Kidney (tissue), 14 donors: ENCODE data around the gene C4A. TPM values are rescaled to one million over a fixed set of nuclear protein-coding genes. Genes with fewer than 3 reads are reported as not detected.

Experiments
- DNase-seq, 5 donors: peaks; one replicate each; pipeline ENCODE4 v3.0.0-alpha.2; 2013 to 2020
- FAIRE-seq: peaks from 2 replicates; lab custom pipeline; 2012; peaks lifted over from hg19 to GRCh38; lab: Jason Lieb, UNC
- H3K27ac ChIP-seq, 2 donors: one replicate each; pipeline ENCODE4 v1.7.0; 2013; ENCODE audit warnings: low read depth in 2 of 2, low read length in 2 of 2, inconsistent platforms in 1 of 2
- H3K27me3 ChIP-seq: one replicate; pipeline ENCODE4 v1.7.1; 2013; ENCODE audit warnings: low read length, inconsistent platforms; ENCODE audit not compliant: control insufficient read depth, insufficient read depth
- H3K36me3 ChIP-seq, 3 donors: one replicate each; pipeline versions ENCODE4 v1.7.0 to v1.7.1; 2013; ENCODE audit warnings: low read length in 3 of 3, control low read depth in 1 of 3, inconsistent platforms in 1 of 3; ENCODE audit not compliant: insufficient read depth in 3 of 3, control insufficient read depth in 2 of 3
- H3K4me1 ChIP-seq, 3 donors: one replicate each; pipeline versions ENCODE4 v1.7.0 to v1.7.1; 2013; ENCODE audit warnings: low read length in 3 of 3, inconsistent platforms in 1 of 3, low read depth in 1 of 3; ENCODE audit not compliant: control insufficient read depth in 2 of 3, insufficient read depth in 2 of 3
- H3K4me3 ChIP-seq, 3 donors: one replicate each; pipeline versions ENCODE4 v1.7.0 to v1.8.1; 2013; ENCODE audit warnings: low read length in 3 of 3, control low read depth in 1 of 3, inconsistent platforms in 1 of 3
- H3K9ac ChIP-seq, 3 donors: one replicate each; pipeline versions ENCODE4 v1.7.0 to v1.7.1; 2013; ENCODE audit warnings: low read length in 3 of 3, control low read depth in 1 of 3, inconsistent platforms in 1 of 3
- H3K9me3 ChIP-seq, 3 donors: one replicate each; pipeline versions ENCODE4 v1.7.0 to v1.7.1; 2013; ENCODE audit warnings: low read length in 3 of 3, control low read depth in 1 of 3, inconsistent platforms in 1 of 3; ENCODE audit not compliant: control insufficient read depth in 2 of 3, insufficient read depth in 1 of 3
- intact Hi-C: fragments of 100-400 bp; cut with DNase I; formaldehyde crosslinking; loops from one replicate; pipeline ENCODE4 v1.11.1; 2022
- polyA plus RNA-seq: library from polyadenylated mRNA; stranded (reverse); fragments of 350-450 nt; fragmentation: Illumina TruSeq; extraction: RNeasy Lipid Tissue Mini Kit (QIAGEN cat#74804); gene quantifications from one replicate; pipeline ENCODE4 v1.2.3, GENCODE V29; 2014; ENCODE audit warnings: low read depth, low replicate concordance; ENCODE audit not compliant: insufficient read depth
- total RNA-seq: library from RNA; stranded (reverse); fragmentation: NEBNext Ultra II Directional; extraction: Animal tissue kit (Norgen Biotek cat#: 25700); gene quantifications from one replicate; pipeline ENCODE4 v1.2.1, GENCODE V29; 2021
- TF ChIP-seq, protein P1 (sequence below): IDR thresholded peaks from 3 replicates; pipeline ENCODE4 v1.5.1; 2012; ENCODE audit warnings: mild to moderate bottlenecking, moderate library complexity, borderline replicate concordance; ENCODE audit not compliant: insufficient read depth; ENCODE audit errors: extremely low read depth
- donor health status: control.
- donor health status: control.
- donor health status: control.
- donor health status: control.
- donor health status: control.
- donor health status: DM: yes; HTN: yes; CAD: no.
- donor health status: Normal renal cell carcinoma (clear cell type).

C4A gene
- total and polyA plus RNA-seq, 2 donors from 2014 or later = 250 to 521 TPM

DNA sequence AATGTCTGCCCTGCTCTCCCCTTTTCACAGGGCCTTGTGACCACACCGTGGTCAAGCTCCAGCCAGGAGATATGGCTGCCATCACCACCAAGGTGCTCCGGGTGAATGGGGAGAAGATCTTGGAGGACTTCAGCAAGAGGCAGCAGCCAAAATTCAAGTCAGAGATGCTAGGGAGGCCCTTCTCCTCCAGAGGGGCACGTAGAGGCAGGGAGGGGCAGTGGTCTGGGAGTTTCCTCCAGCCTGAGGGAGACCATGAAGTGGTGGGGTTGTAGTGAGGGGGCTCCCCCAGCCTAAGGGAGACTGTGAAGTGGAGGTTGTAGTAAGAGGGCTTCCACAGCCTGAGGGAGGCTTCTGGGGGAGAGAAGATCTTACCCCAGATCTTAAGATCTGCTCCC is 13.9 kb upstream of the C4A start:
- H3K4me3 ChIP-seq = no peak overlapping the region
- peaks cover 4 to 42% (median 40%) of the 10 kb centered on the region in 3 donors for H3K36me3 ChIP-seq
- TF ChIP-seq, protein P1, sequence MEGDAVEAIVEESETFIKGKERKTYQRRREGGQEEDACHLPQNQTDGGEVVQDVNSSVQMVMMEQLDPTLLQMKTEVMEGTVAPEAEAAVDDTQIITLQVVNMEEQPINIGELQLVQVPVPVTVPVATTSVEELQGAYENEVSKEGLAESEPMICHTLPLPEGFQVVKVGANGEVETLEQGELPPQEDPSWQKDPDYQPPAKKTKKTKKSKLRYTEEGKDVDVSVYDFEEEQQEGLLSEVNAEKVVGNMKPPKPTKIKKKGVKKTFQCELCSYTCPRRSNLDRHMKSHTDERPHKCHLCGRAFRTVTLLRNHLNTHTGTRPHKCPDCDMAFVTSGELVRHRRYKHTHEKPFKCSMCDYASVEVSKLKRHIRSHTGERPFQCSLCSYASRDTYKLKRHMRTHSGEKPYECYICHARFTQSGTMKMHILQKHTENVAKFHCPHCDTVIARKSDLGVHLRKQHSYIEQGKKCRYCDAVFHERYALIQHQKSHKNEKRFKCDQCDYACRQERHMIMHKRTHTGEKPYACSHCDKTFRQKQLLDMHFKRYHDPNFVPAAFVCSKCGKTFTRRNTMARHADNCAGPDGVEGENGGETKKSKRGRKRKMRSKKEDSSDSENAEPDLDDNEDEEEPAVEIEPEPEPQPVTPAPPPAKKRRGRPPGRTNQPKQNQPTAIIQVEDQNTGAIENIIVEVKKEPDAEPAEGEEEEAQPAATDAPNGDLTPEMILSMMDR = no peak
- no peaks in the 10 kb centered on the region for H3K27me3 ChIP-seq
- no peaks in the 10 kb centered on the region for H3K9me3 ChIP-seq
- no peak overlapping the region for H3K27ac ChIP-seq
- H3K9ac ChIP-seq = no peak overlapping the region
- FAIRE-seq = no peak
- DNase-seq = no peak
- intact Hi-C loops = no loop called here
- H3K4me1 ChIP-seq = peaks cover 0 to 19% (median 0%) of the 10 kb centered on the region in 3 donors

DNA sequence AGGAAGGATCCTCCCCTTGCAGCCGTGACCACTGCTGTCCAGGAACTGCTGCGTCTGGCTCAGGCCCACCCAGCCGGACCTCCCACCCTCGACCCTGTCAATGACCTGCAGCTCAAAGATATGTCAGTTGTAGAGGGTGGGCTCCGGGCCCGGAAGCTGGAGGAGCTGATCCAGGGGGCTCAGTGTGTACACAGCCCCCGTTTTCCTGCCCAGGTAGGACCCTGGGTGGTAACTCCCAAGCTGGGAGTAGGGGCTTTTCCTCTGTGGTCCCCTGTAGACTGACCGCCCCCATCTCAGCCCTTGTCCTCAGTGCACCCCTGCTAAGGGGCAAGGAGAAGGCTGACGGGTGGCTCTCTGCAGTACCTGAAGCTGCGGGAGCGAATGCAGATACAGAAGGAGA is 13.5 kb upstream of the C4A start:
- H3K4me1 ChIP-seq = peaks cover 0 to 23% (median 4%) of the 10 kb centered on the region in 3 donors
- H3K9me3 ChIP-seq = no peaks in the 10 kb centered on the region
- no peaks in the 10 kb centered on the region for H3K27me3 ChIP-seq
- DNase-seq (no peak), FAIRE-seq (no peak)
- TF ChIP-seq, protein P1 = no peak
- H3K9ac ChIP-seq = no peak overlapping the region
- H3K36me3 ChIP-seq = peaks cover 4 to 39% (median 38%) of the 10 kb centered on the region in 3 donors
- no peak overlapping the region for H3K4me3 ChIP-seq
- H3K27ac ChIP-seq = no peak overlapping the region
- intact Hi-C loops = no loop called here

DNA sequence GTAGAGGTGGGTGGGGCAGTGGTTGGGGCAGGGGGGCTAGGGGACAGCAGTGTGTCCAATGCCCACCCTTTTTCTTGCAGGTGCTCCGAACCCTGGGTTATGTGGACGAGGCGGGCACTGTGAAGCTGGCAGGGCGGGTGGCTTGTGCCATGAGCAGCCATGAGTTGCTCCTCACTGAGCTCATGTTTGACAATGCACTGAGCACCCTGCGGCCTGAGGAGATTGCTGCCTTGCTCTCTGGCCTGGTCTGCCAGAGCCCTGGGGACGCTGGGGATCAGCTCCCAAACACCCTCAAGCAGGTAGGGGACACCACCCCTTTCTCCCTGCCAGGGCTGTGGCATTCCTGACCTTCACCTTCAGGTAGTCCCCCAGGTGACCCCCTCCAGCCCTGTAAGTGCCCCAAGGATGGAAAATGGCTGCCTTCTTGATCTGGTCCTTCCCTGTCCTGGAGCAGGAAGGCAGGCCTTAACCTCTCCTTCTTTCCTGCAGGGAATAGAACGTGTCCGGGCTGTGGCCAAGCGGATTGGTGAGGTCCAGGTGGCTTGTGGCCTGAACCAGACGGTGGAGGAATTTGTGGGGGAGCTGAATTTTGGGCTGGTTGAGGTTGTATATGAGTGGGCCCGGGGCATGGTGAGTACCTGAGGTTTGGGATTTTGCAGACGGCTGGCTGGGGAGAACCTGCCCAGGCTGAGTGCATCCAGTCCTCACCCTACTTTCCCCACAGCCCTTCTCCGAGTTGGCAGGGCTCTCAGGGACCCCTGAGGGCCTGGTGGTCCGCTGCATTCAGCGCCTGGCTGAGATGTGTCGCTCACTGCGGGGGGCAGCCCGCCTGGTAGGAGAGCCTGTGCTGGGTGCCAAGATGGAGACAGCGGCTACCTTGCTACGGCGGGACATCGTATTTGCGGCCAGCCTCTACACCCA is 12.8 kb upstream of the C4A start:
- H3K27me3 ChIP-seq = no peaks in the 10 kb centered on the region
- no peaks in the 10 kb centered on the region for H3K9me3 ChIP-seq
- H3K4me3 ChIP-seq = no peak overlapping the region
- peaks cover 0 to 26% (median 4%) of the 10 kb centered on the region in 3 donors for H3K4me1 ChIP-seq
- FAIRE-seq (no peak), DNase-seq (no peak)
- peaks cover 4 to 34% (median 33%) of the 10 kb centered on the region in 3 donors for H3K36me3 ChIP-seq
- intact Hi-C loops = no loop called here
- H3K9ac ChIP-seq = no peak overlapping the region
- TF ChIP-seq, protein P1 = no peak
- H3K27ac ChIP-seq = no peak overlapping the region
